Left lung (tissue), 10 donors: ENCODE results near the gene LSP1. TPM values are rescaled to one million over a fixed set of nuclear protein-coding genes. Genes with fewer than 3 reads are reported as not detected.

ENCODE experiments used
- ATAC-seq: fragments of 200-7000 bp; cut with Tn5 transposase; one replicate; pipeline ENCODE4 v1.9.1; 2020; ENCODE audit warnings: moderate library complexity
- DNase-seq, 4 donors: peaks; one replicate each; pipeline ENCODE4 v3.0.0-alpha.2; 2013 to 2020
- H3K27ac ChIP-seq, 2 donors: fragments of 200-600 bp; sonication (generic) in 1 of 2; one replicate each; pipeline versions ENCODE4 v1.5.0 to v1.8.0; 2020 to 2021
- H3K27me3 ChIP-seq, 2 donors: fragments of 200-600 bp; sonication (generic) in 1 of 2; one replicate each; pipeline versions ENCODE4 v1.5.0 to v1.8.0; 2020 to 2021
- H3K36me3 ChIP-seq, 2 donors: fragments of 200-600 bp; sonication (generic) in 1 of 2; one replicate each; pipeline versions ENCODE4 v1.5.0 to v1.8.0; 2020 to 2021
- H3K4me1 ChIP-seq, 2 donors: fragments of 200-600 bp; one replicate each; pipeline ENCODE4 v1.8.0; 2021
- H3K4me3 ChIP-seq, 2 donors: fragments of 200-600 bp; sonication (generic) in 1 of 2; one replicate each; pipeline versions ENCODE4 v1.5.0 to v1.8.0; 2020 to 2021; ENCODE audit warnings: mild to moderate bottlenecking in 1 of 2
- H3K9me3 ChIP-seq, 2 donors: fragments of 200-600 bp; sonication (generic) in 1 of 2; one replicate each; pipeline versions ENCODE4 v1.5.0 to v1.8.0; 2020 to 2021
- intact Hi-C, 2 donors: fragments of 100-400 bp; cut with DNase I; formaldehyde crosslinking; loops; one replicate each; pipeline versions ENCODE4 v1.11.2 to v1.14.2; 2022
- polyA plus RNA-seq, 6 donors: library from polyadenylated mRNA; unstranded; fragments of 120-200 nt; gene quantifications; one replicate each; pipeline ENCODE4 v1.2.1, GENCODE V29; 2013; ENCODE audit not compliant: insufficient read length in 6 of 6
- total RNA-seq, 2 donors: library from RNA; stranded (reverse); fragmentation: NEBNext Ultra II Directional; extraction: Animal tissue kit (Norgen Biotek cat#: 25700); gene quantifications; one replicate each; pipeline ENCODE4 v1.2.1, GENCODE V29; 2021
- TF ChIP-seq, protein P1 (sequence below), 2 donors: fragments of 200-600 bp; sonication (generic) in 1 of 2; IDR thresholded peaks; one replicate each; pipeline versions ENCODE4 v1.5.0 to v1.8.0; 2021; ENCODE audit warnings: antibody characterized with exemption in 2 of 2
- donor health status: DM: no; HTN: yes; CAD: no.
- donor health status: DM: no; HTN: no; CAD: no.

The LSP1 gene
- total and polyA plus RNA-seq, 8 donors: 5.9 to 76.6 (median 7.5) TPM

DNA sequence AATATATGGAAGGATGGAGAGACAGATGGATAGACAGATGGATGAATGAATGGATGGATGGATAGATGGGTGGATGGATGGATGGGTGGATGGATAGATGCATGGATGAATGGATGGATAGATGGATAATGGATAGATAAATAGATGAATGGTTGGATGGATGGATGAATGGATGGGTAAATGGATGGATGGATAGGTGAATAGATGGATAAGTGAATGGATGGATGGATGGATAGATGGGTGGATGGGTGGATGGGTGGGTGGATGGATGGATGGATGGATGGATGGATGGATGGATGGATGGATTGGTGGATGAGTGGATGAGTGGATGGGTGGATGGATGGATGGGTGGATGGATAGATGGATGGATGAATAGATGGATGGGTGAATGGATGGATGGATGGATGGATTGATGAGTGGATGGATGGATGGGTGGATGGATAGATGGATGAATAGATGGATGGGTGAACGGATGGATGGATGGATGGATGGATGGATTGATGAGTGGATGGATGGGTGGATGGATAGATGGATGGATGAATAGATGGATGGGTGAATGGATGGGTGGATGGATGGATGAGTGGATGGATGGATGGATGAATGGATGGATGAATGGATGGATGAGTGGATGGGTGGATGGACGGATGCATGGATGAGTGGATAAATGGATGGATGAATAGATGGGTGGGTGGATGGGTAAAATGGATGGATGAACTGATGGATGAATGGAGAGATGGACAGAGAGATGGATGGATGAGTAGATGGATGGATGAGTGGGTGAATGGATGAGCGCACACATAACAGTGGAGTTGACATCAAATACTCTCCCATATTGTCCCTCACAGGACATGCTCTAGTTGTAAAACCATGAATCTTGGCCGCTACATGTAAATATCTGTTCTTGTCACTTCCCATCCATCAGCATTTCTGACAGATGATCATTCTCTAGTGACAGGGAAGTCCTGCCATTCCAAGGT lies 8.8 kb downstream of the LSP1 start:
- Histone ChIP-seq H3K9me3 (no peaks in the 10 kb centered on the region), H3K4me3 (no peak overlapping the region), H3K36me3 (peaks cover 0 to 10% of the 10 kb centered on the region in 2 donors), H3K27me3 (no peaks in the 10 kb centered on the region), H3K4me1 (peaks cover 13 to 51% of the 10 kb centered on the region in 2 donors), H3K27ac (no peak overlapping the region)
- TF ChIP-seq, protein P1, sequence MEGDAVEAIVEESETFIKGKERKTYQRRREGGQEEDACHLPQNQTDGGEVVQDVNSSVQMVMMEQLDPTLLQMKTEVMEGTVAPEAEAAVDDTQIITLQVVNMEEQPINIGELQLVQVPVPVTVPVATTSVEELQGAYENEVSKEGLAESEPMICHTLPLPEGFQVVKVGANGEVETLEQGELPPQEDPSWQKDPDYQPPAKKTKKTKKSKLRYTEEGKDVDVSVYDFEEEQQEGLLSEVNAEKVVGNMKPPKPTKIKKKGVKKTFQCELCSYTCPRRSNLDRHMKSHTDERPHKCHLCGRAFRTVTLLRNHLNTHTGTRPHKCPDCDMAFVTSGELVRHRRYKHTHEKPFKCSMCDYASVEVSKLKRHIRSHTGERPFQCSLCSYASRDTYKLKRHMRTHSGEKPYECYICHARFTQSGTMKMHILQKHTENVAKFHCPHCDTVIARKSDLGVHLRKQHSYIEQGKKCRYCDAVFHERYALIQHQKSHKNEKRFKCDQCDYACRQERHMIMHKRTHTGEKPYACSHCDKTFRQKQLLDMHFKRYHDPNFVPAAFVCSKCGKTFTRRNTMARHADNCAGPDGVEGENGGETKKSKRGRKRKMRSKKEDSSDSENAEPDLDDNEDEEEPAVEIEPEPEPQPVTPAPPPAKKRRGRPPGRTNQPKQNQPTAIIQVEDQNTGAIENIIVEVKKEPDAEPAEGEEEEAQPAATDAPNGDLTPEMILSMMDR (IDR thresholded peaks at IDR 0.05): no peak
- ATAC-seq (no peak), DNase-seq (no peak)
- intact Hi-C loops: no loop called here

DNA sequence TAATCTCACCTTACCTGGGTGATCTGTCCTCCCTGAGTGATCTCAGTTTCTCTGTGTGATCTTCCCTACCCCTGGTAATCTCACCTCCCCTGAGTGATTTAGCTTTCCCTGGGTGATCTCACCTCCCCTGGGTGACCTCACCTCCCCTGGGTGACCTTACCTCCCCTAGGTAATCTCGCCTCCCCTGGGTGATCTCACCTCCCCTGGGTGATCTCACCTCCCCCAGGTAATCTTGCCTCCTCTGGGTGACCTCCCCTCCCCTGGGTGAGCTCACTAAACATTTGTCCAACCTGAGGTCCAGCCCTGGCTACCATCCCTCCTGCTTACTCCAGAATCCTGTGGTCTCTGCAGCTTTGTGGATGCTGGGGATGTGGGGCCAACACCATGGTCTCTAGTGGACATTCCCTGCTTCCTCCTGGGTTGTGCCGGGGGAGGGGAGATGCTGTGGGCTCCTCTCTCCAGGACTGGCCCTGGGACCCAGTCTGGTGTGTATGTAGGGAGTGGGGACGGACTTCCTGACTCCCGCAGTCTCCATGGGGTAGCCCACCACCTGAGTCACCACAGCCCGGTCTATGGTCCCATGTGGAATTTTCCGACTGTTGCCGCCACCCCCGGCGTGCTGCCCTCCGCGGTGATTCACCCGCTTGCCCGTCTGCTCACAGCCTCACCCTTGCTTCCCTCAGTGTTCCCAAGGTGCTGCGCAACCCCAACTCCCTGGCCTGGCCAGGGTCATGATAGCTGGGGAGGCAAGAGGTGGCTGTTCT lies 9.9 kb downstream of the LSP1 start:
- no peak overlapping the region for H3K4me3 ChIP-seq
- no peaks in the 10 kb centered on the region for H3K9me3 ChIP-seq
- DNase-seq (no peak), ATAC-seq (peak; percentile 3)
- H3K36me3 ChIP-seq: peaks cover 0 to 14% of the 10 kb centered on the region in 2 donors
- peak overlapping the region in 1 of 2 donors; percentile 15 for H3K27ac ChIP-seq
- peaks cover 0 to 3% of the 10 kb centered on the region in 2 donors for H3K27me3 ChIP-seq
- TF ChIP-seq, protein P1 (IDR thresholded peaks at IDR 0.05): no peak
- peaks cover 13 to 41% of the 10 kb centered on the region in 2 donors for H3K4me1 ChIP-seq
- intact Hi-C loops: no loop called here

DNA sequence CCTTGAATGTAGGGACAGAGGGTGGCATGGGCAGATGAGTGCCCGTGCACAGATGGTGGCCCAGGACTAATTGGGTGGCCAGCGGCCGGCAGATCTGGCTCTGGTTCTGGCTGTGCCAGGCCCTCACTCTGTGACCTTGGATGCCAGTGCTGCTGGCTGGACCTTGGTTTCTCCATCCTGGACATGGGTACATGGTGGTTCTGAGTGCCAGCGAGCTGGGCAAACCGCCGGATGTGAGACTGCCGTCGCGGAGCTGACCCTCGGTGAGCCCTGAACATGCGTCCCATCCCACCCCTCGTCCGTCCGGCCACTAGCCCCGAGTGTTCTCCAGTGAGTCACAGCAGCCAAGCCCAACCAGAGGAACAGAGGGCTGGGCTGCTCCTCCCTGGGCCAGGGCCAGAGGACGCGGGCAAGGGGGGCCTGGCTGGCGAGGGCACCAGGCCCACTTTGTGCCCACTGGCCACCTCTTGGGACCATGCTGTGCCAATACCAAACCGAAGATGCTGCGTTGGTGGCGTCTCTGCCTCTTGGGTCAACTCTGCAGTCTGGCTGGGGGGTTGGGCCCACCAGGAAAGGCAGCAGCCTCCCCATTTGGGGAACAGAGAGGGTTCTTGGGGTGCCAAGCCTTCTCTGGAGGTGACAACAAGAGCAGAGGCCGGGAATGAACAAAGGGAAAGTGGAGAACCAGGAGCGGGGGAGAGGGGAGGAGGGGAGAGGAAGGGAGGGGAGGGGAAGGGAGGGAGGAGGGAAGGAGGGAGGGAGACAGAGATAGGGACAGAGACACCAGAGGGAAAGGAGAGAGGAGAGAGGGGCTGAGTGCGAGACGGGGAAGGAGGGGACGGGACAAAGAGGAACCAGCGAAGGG lies 10.7 kb downstream of the LSP1 start:
- intact Hi-C loops: no loop called here
- H3K4me3 ChIP-seq: no peak overlapping the region
- ATAC-seq: peak; percentile 95

DNA sequence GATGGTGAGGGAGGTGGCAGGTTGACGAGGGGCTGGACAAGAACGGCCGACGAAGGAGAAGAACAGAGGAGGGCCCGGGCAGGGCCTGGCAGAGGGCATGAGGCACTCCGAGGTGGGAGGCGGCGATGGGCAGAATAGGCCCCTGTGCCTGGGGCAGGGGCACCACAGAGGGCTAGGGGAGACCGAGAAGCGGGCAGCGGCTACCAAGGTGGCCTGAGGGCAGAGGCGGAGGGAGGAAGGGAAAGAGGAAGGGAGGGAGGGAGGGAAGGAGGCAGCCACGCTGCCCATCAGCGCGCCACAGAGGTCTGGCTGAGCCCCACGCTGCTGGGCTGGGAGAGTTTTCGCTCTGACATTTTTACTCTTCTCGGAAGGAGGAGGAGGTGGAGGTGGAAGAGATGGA lies 11.3 kb downstream of the LSP1 start:
- ATAC-seq: peak; percentile 4

More for the DNA sequence above, 10.7 kb downstream of the LSP1 start:
- Histone ChIP-seq H3K27me3 (peaks cover 0 to 11% of the 10 kb centered on the region in 2 donors), H3K9me3 (no peaks in the 10 kb centered on the region), H3K36me3 (peaks cover 0 to 14% of the 10 kb centered on the region in 2 donors), H3K4me1 (peaks cover 13 to 36% of the 10 kb centered on the region in 2 donors), H3K27ac (peak overlapping the region; percentile 6 to 59)
- TF ChIP-seq, protein P1 (IDR thresholded peaks at IDR 0.05): no peak
- peak; percentile 53 to 89 (median 82) for DNase-seq

More for the DNA sequence above, 11.3 kb downstream of the LSP1 start:
- peaks cover 0 to 14% of the 10 kb centered on the region in 2 donors for H3K36me3 ChIP-seq
- TF ChIP-seq, protein P1 (IDR thresholded peaks at IDR 0.05): no peak
- H3K4me3 ChIP-seq: no peak overlapping the region
- peak in 1 of 4 donors; percentile 82 for DNase-seq
- H3K9me3 ChIP-seq: no peaks in the 10 kb centered on the region
- H3K4me1 ChIP-seq: peaks cover 13 to 35% of the 10 kb centered on the region in 2 donors
- H3K27ac ChIP-seq: peak overlapping the region in 1 of 2 donors; percentile 59
- intact Hi-C loops: no loop called here
- H3K27me3 ChIP-seq: peaks cover 0 to 18% of the 10 kb centered on the region in 2 donors
